CD14-positive monocyte (primary cell): ENCODE data around the gene INPP5J. TPM values are rescaled to one million over a fixed set of nuclear protein-coding genes. Genes with fewer than 3 reads are reported as not detected.

Experiments
- DNase-seq, 3 donors: peaks; one replicate each; pipeline ENCODE4 v3.0.0-alpha.2; 2011 to 2022
- H2AFZ ChIP-seq: 2 replicates; pipeline ENCODE4 v1.6.0; 2012; ENCODE audit warnings: mild to moderate bottlenecking, low read depth, low read length, inconsistent platforms; ENCODE audit not compliant: insufficient read depth, poor library complexity, severe bottlenecking
- H3K27ac ChIP-seq, 2 donors: 1 replicate in 1 of 2; 2 replicates in 1 of 2; pipeline ENCODE4 v1.5.1; 2012 to 2013; ENCODE audit warnings: low read length in 2 of 2, control low read depth in 1 of 2, inconsistent platforms in 1 of 2, low read depth in 1 of 2, mild to moderate bottlenecking in 1 of 2
- H3K27me3 ChIP-seq, 2 donors: one replicate each; pipeline versions ENCODE4 v1.6.0 to v1.6.1; 2011 to 2013; ENCODE audit warnings: low read length in 2 of 2; ENCODE audit not compliant: control insufficient read depth in 2 of 2, insufficient read depth in 2 of 2
- H3K36me3 ChIP-seq, 2 donors: replicated peaks in 1 of 2; 1 replicate in 1 of 2; 2 replicates in 1 of 2; pipeline versions ENCODE4 v1.5.1 to v1.6.1; 2012 to 2013; ENCODE audit warnings: low read length in 2 of 2, control low read depth in 1 of 2, inconsistent platforms in 1 of 2, mild to moderate bottlenecking in 1 of 2; ENCODE audit not compliant: insufficient read depth in 2 of 2, control insufficient read depth in 1 of 2
- H3K4me1 ChIP-seq, 2 donors: 1 replicate in 1 of 2; 2 replicates in 1 of 2; pipeline versions ENCODE4 v1.5.1 to v1.6.1; 2012 to 2013; ENCODE audit warnings: low read length in 2 of 2, control low read depth in 1 of 2, inconsistent platforms in 1 of 2, mild to moderate bottlenecking in 1 of 2, moderate library complexity in 1 of 2; ENCODE audit not compliant: insufficient read depth in 2 of 2, control insufficient read depth in 1 of 2
- H3K4me2 ChIP-seq: replicated peaks from 2 replicates; pipeline ENCODE3; 2012; ENCODE audit warnings: low read length, moderate library complexity, mild to moderate bottlenecking; ENCODE audit not compliant: poor library complexity, severe bottlenecking; ENCODE audit errors: extremely low read depth
- H3K4me3 ChIP-seq, 3 experiments: fragments of 200-600 bp in 1 of 3; sonication (generic) in 1 of 3; replicated peaks in 1 of 3; 1 replicate in 2 of 3; 2 replicates in 1 of 3; pipeline ENCODE4 v1.5.1; 2011 to 2013; ENCODE audit warnings: low read length in 3 of 3, mild to moderate bottlenecking in 3 of 3, control low read depth in 2 of 3, low read depth in 2 of 3, inconsistent platforms in 1 of 3, moderate library complexity in 1 of 3
- H3K79me2 ChIP-seq: 2 replicates; pipeline ENCODE4 v1.6.0; 2012; ENCODE audit warnings: mild to moderate bottlenecking, control low read depth, inconsistent platforms, low read length, moderate library complexity; ENCODE audit not compliant: insufficient read depth
- H3K9ac ChIP-seq: 2 replicates; pipeline ENCODE4 v1.6.0; 2017; ENCODE audit warnings: low read length, mild to moderate bottlenecking; ENCODE audit not compliant: insufficient read depth, poor library complexity, severe bottlenecking
- H3K9me3 ChIP-seq, 2 donors: replicated peaks in 1 of 2; 1 replicate in 1 of 2; 2 replicates in 1 of 2; pipeline versions ENCODE4 v1.5.1 to v1.6.1; 2012 to 2013; ENCODE audit warnings: low read length in 2 of 2, control low read depth in 1 of 2; ENCODE audit not compliant: control insufficient read depth in 1 of 2, insufficient read depth in 1 of 2
- H4K20me1 ChIP-seq: 2 replicates; pipeline ENCODE4 v1.6.0; 2012; ENCODE audit warnings: mild to moderate bottlenecking, low read length, control low read depth, moderate library complexity; ENCODE audit not compliant: insufficient read depth
- H3K27ac Mint-ChIP-seq, 7 donors: one replicate each; pipeline ENCODE4 v1.8.0; 2020; ENCODE audit warnings: mild to moderate bottlenecking in 7 of 7, mixed read lengths in 7 of 7, moderate library complexity in 6 of 7, inconsistent platforms in 2 of 7
- H3K27me3 Mint-ChIP-seq, 3 donors: one replicate each; pipeline ENCODE4 v1.8.0; 2021 to 2022; ENCODE audit warnings: low read depth in 3 of 3, mild to moderate bottlenecking in 3 of 3, mixed read lengths in 3 of 3, moderate library complexity in 3 of 3, inconsistent platforms in 1 of 3
- H3K36me3 Mint-ChIP-seq, 2 donors: one replicate each; pipeline ENCODE4 v1.8.0; 2020; ENCODE audit warnings: mixed read lengths in 2 of 2, inconsistent platforms in 1 of 2, mild to moderate bottlenecking in 1 of 2
- H3K4me1 Mint-ChIP-seq: one replicate; pipeline ENCODE4 v1.8.0; 2020; ENCODE audit warnings: mild to moderate bottlenecking, mixed read lengths
- H3K4me3 Mint-ChIP-seq, 2 donors: one replicate each; pipeline ENCODE4 v1.8.0; 2020; ENCODE audit warnings: mild to moderate bottlenecking in 2 of 2, mixed read lengths in 2 of 2, moderate library complexity in 1 of 2
- H3K9me3 Mint-ChIP-seq, 7 donors: one replicate each; pipeline ENCODE4 v1.8.0; 2020 to 2022; ENCODE audit warnings: mixed read lengths in 7 of 7, mild to moderate bottlenecking in 6 of 7, moderate library complexity in 6 of 7, inconsistent platforms in 2 of 7
- CTCF ChIP-seq: fragments of 200-600 bp; IDR thresholded peaks from one replicate; pipeline ENCODE4 v1.8.0; 2022; ENCODE audit warnings: antibody characterized with exemption, mild to moderate bottlenecking
- WGBS: methylation state at CpG from one replicate; pipeline ENCODE4 v1.1.5; 2013; ENCODE audit warnings: missing lambda C conversion rate; ENCODE audit not compliant: insufficient coverage; 5-methylcytosine and 5-hydroxymethylcytosine counted together
- intact Hi-C, 2 donors: fragments of 100-400 bp; cut with micrococcal nuclease; formaldehyde crosslinking; loops; one replicate each; pipeline versions ENCODE4 v1.15.0 to v1.15.1; 2023
- polyA plus RNA-seq, 3 donors: library from polyadenylated mRNA; depleted of rRNA in 1 of 3; unstranded in 2 of 3; stranded (reverse) in 1 of 3; fragments of 300-500 nt in 2 of 3; fragments of >200 nt in 1 of 3; fragmentation: Illumina TruSeq in 2 of 3; gene quantifications; 1 replicate in 2 of 3; 2 replicates in 1 of 3; pipeline ENCODE4 v1.2.3, GENCODE V29; 2012 to 2021

Gene INPP5J
- polyA plus RNA-seq, 3 donors = 0.03 TPM; not detected in 2

- no peak overlapping the region for H3K27ac Mint-ChIP-seq
- 100% methylated on average over 2 of the region's 8 CpGs for WGBS
These were observed 35.9 kb upstream of the INPP5J start for GRCh38 chr22:31086703-31087330.

GRCh38 chr22:31087744-31088215, 35.0 kb upstream of the INPP5J start:
- H3K27me3 Mint-ChIP-seq = peaks cover 0 to 2% (median 0%) of the 10 kb centered on the region in 3 donors
- H3K27me3 ChIP-seq = no peaks in the 10 kb centered on the region
- H3K79me2 ChIP-seq = no peaks in the 10 kb centered on the region
- H3K27ac Mint-ChIP-seq = peak overlapping the region in 1 of 7 donors; percentile 22
- H3K36me3 Mint-ChIP-seq = peaks cover 7 to 26% of the 10 kb centered on the region in 2 donors
- no peak for TF ChIP-seq CTCF
- H3K27ac ChIP-seq = no peak overlapping the region
- H2AFZ ChIP-seq = no peak overlapping the region
- H3K9ac ChIP-seq = no peak overlapping the region
- H3K4me3 Mint-ChIP-seq = no peak overlapping the region
- peaks cover 13 to 28% of the 10 kb centered on the region in 2 donors for H3K36me3 ChIP-seq
- H3K9me3 Mint-ChIP-seq = peaks cover 0 to 1% (median 0%) of the 10 kb centered on the region in 7 donors
- peaks cover 23% of the 10 kb centered on the region for H3K4me1 Mint-ChIP-seq
- intact Hi-C loops = loop anchor here in 1 of 2 donors (5.0 kb wide), 2 partner anchors 140 to 185 kb away; no protein-coding TSS in a partner anchor
- no peak overlapping the region for H3K4me3 ChIP-seq
- WGBS = 98% methylated on average over 21 of the region's 21 CpGs
- H4K20me1 ChIP-seq = no peaks in the 10 kb centered on the region
- peaks cover 17 to 29% of the 10 kb centered on the region in 2 donors for H3K4me1 ChIP-seq
- DNase-seq = no peak
- H3K4me2 ChIP-seq = no peak overlapping the region
- H3K9me3 ChIP-seq = no peaks in the 10 kb centered on the region

More at GRCh38 chr22:31086703-31087330, 35.9 kb upstream of the INPP5J start:
- H3K4me3 Mint-ChIP-seq = peak overlapping the region in 1 of 2 donors; percentile 31
- Histone ChIP-seq H3K4me2 (no peak overlapping the region), H3K79me2 (peaks cover 5% of the 10 kb centered on the region), H3K36me3 (peaks cover 8 to 23% of the 10 kb centered on the region in 2 donors), H3K27ac (no peak overlapping the region), H3K27me3 (no peaks in the 10 kb centered on the region), H3K9ac (no peak overlapping the region), H4K20me1 (no peaks in the 10 kb centered on the region), H2AFZ (no peak overlapping the region), H3K4me3 (no peak overlapping the region), H3K4me1 (peaks cover 27 to 39% of the 10 kb centered on the region in 2 donors), H3K9me3 (no peaks in the 10 kb centered on the region)
- H3K27me3 Mint-ChIP-seq = peaks cover 0 to 2% (median 2%) of the 10 kb centered on the region in 3 donors
- no peak for TF ChIP-seq CTCF
- H3K36me3 Mint-ChIP-seq = peaks cover 4 to 22% of the 10 kb centered on the region in 2 donors
- intact Hi-C loops = loop anchor here in 1 of 2 donors (5.0 kb wide), 2 partner anchors 140 to 185 kb away; no protein-coding TSS in a partner anchor
- no peak for DNase-seq
- peaks cover 32% of the 10 kb centered on the region for H3K4me1 Mint-ChIP-seq
- H3K9me3 Mint-ChIP-seq = peaks cover 0 to 1% (median 0%) of the 10 kb centered on the region in 7 donors
